ENCODE results near the gene ZNF839.
"Not testable (repeated sequence)": the region's sequence is repeated elsewhere in the genome, so short reads cannot be mapped to it uniquely, and the experiment has no call there.

The ZNF839 gene

DNA sequence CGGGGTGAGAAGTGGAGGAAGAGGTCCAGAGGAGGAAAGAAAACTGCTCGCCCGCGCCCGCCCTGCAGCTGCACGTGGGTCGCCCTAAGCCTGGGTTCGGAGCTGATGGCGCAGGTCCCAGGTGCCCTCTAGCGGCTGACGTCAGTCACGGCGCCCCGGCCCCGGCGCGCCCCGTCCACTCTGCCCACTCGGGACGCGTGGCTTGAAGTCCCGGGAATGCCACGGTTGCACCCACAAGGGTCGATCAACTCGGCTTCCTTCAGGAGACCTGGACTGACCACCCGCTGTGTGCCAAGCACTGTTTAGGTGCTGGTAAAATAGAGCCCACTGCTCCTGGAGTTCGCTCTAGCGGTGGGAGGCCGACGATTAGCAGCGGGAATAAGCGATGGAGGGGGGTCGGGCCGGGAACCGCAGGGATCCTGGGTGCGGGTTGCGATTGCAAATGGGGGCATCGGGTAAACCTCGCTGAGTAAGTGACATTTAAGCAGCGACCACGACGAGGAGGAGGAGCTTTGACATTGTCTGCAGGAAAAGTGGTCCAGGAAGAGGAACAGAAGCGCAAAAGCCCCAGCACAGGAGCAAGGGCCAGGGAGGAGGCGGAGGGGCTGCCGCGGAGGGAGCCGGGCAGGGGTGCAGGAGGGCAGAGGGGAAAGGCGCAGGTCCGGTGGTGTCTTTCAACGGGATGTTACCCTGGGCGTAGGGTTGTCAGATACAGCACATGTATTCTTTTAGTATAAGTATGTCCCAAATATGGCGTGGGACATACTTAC, 5.1 kb upstream of the ZNF839 start:
- no peak for DNase-seq (ENCODE audit: low read depth)

GRCh38 chr14:102315121-102315520, 4.4 kb upstream of the ZNF839 start:
- DNase-seq (ENCODE audit: low read depth) = no peak

DNA sequence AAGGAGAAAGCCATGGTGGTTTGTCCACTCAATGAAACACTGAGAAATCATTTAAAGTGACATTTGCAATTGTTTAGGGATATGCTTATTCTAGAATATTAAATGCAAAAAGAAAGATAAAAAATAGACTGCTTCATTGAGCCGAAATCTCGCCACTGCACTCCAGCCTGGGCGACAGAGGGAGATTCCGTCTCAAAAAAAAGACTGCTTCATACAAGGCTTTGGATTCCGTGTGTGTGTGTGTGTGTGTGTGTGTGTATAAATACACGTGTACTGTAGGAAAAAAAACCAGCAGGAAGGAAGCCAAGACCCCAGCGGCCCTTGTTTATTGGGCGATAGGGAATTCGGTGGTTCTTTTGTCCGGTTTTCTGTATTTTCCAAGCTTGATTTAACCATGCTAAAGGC, 3.2 kb upstream of the ZNF839 start:
- no peak for DNase-seq (ENCODE audit: low read depth)

GRCh38 chr14:102316743-102317563, 2.6 kb upstream of the ZNF839 start:
- DNase-seq (ENCODE audit: low read depth) = no peak

DNA sequence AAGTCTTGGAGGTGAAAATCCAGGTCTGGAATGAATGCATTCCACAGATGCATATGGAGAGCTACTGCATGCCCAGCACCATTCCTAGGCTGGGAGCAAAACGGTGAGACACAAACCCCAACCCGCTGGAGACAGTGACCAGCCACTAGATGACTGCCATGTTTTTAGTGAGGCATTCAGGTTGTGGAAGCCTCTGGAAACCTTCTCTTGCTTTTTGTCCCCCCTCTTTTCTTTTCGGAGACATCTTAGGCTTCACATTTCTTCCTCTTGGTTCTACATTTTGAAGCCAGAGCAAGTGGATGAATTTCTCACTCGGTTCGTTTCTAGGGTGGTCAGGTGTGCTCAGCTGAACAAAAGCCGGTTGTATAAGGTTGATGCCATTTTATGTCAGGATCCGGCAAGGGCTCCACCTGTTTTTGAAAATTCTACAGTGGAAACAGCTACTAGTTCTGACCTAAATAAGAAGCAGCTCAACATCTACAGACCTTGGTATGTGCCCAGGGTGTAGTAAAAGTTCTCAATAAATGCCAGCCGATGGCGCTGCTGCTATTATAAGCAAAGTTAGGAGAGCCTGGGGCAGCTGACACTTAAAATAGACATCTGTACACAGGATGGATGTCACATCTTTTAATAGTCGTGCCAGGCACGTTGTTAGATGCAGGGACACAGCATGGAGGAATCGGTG, 1.8 kb upstream of the ZNF839 start:
- DNase-seq (ENCODE audit: low read depth) = no peak

DNA sequence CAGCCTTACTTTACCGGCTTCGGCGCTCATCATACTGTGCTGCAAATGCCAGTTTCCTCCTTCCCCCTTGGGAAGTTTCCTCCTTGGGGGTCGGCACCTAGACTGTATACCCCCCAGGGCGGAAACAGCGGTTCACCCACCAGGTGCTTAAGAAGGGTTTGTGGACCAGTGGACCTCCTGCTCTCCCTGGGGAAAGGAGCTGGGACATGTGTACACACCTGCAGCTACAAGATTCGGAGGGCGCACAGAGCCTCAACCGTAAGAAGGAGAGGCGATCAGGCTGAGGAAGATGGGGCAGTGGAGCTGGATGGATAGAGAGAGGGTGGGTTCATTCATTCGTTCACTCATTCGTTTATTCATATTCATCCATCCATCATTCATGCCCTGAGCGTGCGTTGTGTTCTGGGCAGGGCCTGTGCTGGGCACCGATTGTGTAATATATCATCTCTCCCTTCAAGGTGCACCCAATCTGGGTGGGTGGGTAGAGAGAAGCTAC, 717 bp upstream of the ZNF839 start:
- no peak for DNase-seq (ENCODE audit: low read depth)

DNA sequence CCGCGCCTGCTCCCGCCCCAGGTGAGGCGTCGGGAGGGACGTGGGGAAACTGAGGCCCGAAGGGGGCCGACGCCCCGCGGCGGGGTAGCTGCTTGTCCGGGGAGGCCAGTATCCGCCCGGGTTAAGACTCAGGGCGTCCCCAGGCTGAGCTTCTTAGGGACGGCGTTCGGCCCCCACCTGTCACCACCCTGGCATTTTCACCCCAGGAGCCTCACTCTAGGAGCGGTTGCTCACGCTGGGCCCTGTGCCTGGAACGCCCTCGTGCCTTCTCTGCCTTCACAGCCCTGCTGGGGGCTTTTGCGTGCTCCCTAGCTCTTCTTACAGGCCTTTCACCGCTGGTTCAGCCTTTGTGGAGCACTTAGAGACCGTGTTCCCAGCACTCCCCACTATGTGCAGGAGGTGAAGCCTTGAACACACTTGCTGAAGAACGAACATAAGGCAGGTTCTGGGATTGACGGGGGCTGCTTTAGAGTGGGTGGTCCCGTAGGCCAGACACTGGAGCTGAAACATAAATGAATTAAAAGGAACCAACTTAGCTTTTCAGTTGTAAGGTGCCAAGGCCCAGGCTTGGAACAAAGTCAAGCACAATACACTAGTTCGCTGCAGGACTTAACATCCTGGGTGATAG, 601 bp downstream of the ZNF839 start:
- no peak for DNase-seq (ENCODE audit: low read depth)

DNA sequence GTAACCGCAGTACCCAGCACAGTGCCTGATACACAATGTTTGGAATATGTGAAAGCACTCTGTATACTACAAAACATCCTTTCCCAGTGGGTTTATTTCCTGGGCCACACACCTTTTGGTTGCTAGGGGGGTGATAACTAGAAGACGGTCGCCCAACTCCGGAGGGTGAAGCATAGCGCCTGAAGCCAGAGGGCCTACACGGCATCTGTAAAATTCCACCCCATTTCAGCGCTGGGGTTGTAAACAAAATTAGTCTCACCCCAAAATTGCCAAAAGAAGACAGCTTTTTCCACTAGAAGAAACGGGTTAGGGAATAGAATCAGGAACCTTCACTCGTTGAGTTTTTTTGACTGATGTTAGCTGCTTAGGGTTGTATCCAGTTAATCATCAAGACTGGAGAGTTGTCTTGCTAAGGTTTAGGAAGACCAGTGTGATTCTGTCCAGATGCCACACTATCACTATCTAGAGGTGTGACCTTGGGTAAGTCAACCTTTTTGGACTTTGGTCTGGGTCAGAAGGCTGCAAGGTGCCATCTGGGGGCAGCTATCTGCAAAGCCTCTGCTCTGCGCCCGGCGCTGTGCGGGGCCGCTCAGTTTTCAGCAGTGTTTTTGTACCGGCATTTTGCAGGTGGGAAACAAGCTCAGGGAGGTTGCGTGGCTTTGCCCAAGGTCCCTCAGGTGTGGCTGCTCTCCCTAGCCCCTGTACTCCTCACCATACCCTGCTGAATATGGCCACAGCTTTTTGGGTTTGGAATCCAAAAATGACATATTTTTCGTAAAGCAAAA, 1.3 kb downstream of the ZNF839 start:
- DNase-seq (ENCODE audit: low read depth) = no peak

DNA sequence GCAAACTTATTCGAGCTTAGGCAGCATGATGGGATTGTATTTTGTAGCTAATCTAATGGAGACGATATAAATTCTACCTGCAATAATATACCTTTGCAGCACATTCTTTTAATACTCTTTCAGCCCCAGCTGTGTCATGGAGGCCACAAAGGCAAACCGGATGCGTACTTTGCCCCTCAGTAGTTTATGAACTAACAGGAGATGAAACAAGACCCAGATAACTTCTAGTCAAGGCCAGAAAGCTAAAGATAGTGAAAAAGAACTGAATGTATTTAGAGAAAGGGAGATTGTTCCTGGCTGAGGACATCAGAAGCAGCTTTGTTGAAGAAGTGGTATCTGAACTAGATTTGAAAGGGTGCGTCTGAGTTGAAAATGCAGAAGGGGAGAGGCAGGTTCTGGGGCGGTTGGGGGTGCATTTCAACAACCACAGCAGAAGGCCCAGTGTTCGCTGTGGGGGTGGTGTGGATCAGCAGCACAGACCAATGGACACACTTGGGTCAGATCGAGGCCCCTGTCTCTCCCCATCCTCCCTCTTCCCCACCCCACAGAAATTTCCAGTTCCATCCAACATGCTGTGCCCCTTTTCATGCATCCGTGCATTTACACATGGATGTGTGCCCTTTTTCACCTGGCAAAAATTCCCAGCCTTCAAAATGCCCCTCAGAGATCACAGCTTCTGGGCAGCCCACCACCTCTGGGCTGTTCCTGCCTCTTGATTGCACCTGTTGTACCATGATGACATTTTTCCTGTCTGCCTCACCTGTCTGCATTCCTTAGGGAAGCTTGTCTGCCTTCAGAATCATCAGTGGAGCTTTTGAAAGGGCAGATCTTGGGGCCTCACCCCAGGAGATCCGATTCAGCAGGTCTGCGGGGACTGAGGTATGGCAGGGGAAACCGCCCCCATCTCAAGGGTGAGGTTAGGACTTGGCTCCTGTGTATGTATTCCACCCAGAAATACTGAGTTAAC, 2.2 kb downstream of the ZNF839 start:
- DNase-seq (ENCODE audit: low read depth) = no peak

DNA sequence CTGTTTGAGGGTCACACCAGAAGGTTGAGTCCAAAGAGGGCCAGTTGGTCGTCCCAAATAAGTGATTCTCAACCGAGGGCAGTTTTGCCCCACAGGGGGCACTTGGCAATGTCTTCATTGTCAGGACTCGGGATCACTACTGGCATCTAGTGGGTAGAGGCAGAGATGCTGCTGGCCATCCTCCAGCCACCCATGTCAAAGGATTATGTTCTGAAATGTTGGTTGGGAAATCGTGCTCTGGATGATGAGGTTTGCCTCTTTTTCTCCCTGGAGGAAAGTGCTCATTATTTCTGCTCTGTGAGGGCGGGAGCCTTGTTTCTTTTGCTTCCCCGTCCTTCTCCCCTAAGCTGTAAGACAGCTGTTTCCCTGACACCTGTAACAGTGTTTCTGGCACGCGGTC, 3.6 kb downstream of the ZNF839 start:
- no peak for DNase-seq (ENCODE audit: low read depth)

DNA sequence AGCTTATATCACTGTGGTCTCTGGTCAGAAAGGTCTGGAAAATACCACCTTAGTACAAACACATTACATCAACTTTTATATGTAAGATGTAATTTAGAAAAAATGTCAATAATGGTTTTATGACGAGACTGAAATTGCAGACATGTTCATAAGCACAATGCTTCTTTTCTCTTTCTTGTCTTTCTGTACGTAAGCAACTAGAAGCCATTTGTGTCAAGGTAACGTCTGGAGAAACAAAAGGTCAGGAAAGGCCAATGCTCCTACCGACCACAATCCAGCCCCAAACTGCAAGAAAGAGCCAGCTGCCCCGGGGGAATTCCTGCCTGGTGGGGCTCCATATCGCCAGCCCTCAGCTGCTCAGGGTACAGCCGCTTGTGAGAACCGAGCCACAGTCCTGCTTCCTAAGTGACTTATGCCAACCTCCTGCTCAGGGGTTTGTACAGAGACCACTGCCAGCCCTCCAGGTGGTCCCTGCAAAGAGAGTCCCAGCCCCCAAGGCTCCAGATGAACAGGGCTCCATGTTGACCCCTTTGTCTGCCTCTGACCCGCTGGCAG, 6.3 kb downstream of the ZNF839 start:
- no peak for DNase-seq (ENCODE audit: low read depth)

DNA sequence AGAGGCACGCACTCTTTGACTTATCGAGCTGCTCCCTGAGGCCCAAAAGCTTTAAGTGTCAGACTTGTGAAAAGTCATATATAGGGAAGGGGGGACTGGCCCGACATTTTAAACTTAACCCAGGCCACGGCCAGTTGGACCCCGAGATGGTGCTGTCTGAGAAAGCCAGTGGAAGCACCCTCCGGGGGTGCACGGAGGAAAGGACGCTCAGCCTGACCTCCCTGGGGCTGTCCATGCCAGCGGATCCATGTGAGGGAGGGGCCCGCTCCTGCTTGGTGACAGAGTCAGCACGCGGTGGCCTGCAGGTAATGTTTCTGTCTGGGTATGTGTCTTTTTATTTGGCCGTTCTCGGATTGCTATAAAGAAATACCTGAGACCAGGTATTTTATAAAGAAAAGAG, 7.0 kb downstream of the ZNF839 start:
- no peak for DNase-seq (ENCODE audit: low read depth)

DNA sequence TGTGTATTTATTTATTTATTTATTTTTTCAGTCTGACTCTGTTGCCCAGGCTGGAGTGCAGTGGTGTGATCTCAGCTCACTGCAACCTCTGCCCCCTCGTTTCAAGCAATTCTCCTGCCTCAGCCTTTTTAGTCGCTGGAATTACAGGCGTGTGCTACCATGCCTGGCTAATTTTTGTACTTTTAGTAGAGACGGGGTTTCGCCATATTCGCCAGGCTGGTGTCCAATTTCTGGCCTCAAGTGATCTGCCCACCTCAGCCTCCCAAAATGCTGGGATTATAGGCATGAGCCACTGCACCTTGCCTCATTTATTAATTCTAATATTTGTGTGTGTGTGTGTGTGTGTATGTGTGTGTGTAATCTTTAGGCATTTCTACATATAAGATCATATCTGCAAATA, 9.8 kb downstream of the ZNF839 start:
- DNase-seq (ENCODE audit: low read depth) = not testable (repeated sequence)

DNA sequence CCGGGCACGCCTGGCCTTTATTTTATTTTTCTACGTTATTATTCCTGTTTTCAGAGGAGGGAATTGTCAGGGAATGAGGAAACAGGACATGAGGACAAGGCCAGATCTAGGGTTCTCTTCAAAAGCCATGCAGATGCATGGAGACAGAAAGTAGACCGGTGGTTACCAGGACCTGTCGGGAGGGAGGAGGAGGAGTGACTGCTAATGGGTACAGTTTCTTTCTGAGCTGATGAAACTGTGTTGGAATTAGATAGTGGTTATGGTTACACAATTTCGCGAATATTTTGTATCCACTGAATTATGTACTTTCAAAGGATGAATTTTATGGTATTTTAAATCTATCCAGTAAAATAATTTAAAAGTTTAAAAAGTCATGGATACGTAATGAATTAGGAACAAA, 11.3 kb downstream of the ZNF839 start:
- DNase-seq (ENCODE audit: low read depth) = no peak

DNA sequence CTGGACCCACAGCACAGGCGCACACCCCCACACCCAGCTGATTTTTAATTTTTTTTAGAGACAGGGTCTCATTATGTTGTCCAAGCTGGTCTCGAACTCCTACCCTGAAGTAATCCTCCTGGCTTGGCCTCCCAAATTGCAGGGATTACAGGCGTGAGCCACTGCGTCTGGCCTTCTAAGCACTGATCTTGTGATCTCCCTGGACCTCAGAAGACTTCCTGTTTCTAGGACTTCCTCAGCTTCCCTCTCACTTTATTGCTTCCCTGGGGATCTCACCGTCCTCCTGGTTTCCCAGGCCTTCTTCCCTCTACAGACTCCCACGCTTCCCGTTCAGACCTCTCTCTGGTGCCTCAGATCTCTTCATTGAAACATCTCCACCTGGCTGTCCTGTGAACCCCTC, 13.8 kb downstream of the ZNF839 start:
- DNase-seq (ENCODE audit: low read depth) = no peak

GRCh38 chr14:102333795-102334705, 14.5 kb downstream of the ZNF839 start:
- no peak for DNase-seq (ENCODE audit: low read depth)

- no peak for DNase-seq (ENCODE audit: low read depth)
These were observed 15.6 kb downstream of the ZNF839 start for GRCh38 chr14:102335163-102335562.

DNA sequence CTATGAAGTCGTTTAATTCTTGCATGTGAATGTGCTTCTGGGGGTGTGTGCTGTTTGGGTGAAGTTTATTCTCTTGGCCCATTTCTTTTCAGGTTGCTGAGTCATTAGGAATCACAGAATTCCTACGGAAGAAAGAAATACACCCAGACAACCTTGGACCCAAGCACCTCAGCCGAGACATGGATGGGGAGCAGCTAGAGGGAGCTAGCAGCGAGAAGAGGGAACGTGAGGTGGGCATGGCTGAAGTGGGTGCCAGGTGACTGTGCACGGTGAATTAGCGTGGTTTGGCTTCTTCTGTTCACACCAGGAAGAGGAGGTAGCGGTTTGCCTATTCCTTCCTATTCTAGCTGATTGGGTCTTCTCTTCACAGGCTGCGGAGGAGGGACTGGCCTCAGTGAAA, 19.2 kb downstream of the ZNF839 start:
- no peak for DNase-seq (ENCODE audit: low read depth)

DNA sequence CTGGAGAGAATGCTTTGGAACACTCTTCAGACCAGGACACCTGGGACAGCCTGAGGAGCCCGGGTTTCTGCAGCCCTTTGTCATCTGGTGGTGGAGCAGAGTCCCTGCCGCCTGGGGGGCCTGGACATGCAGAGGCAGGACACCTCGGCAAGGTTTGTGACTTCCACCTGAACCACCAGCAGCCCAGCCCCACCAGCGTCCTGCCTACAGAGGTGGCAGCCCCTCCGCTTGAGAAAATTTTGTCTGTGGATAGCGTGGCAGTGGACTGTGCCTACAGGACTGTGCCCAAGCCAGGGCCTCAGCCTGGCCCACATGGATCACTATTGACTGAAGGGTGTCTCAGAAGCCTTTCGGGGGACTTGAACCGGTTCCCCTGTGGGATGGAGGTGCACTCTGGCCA, 22.0 kb downstream of the ZNF839 start:
- DNase-seq (ENCODE audit: low read depth) = no peak
